Fibroblast of skin of back (primary cell): ENCODE measurements around the gene SULF2.

Experiments
- DNase-seq: peaks from one replicate; pipeline ENCODE4 v3.0.0-alpha.2; 2013

The SULF2 gene

GRCh38 chr20:47735412-47736400 is 49.6 kb downstream of the SULF2 start:
- no peak for DNase-seq

DNA sequence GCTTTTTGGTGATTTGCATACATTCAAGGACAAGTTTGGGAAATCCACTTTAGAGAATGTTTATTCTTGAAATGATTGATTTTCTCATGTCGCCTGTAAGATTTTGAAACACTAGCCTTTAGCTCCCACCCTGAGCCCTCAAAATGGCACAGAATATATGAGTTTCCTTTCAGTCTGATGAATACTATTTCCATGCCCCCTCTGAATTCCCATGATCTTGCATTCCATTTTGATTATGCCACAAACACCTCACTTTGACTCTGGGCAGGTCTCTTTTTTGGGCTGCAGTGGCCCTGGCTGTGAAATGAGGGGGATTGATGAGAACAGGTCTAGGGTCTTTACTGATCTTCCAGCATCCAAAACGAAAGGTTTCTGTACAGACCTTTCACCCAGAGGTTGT is 50.4 kb downstream of the SULF2 start:
- no peak for DNase-seq

- DNase-seq, result no peak
These were observed 51.4 kb downstream of the SULF2 start for GRCh38 chr20:47733892-47734291.

DNA sequence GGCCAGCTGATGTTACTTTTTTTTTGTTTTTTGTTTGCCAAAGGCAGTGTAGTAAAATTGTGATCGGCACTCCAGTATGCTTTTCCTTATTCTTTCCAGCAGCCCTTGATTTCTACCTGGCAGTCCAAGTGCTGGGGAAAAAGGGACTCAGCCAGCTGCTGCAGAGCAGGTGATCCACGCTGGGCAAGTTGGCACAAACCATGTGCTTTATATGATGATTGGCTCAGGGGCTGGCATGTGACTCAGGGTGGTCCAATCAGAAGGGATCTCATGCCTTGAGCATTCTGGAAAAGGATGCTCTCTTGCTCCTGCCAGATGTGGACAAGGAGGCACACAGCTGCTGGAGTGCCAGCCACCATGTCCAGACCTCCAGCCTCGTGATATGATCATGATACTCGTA is 54.5 kb downstream of the SULF2 start:
- DNase-seq, result no peak

DNA sequence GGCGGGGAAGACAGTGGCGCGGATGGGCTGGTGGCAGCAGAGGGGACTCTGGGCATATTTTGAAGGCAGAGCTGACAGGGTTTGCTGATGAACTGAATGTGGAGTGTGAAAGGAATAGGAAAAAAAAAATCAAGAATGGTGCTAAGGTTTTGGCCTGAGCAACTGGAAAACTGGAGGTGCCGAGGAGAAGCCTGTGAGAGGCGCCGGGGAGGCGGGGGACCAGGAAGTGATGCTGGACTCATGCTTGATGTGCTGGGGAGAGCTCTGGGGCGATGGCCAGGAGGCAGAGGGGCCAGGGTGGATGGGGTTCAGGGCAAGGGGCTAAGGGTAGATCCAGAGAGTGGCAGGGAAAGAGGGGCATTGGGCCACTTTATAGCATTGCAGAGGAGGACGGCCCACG is 55.8 kb downstream of the SULF2 start:
- no peak for DNase-seq

DNA sequence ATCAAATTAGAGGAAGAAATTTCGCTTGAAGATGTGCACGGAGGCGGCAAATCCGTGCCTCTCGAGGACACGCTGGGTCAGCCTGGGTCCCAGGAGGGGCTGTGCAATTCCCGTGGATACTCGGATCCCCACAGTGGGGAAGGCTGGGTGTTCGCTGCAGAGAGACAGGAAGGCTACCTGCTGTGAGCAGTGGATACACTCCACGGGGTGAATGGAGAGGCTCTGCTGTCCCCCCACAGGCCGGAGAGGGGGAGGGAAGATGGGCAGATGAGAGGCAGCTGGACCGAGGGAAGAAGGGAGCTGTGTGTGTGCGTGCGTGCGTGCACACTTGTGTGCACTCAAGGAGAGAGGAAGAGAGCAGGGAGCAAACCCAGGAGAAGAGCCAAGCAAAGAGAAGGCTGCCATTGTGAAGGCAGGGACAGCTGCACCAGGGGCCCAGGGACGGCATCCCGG is 57.3 kb downstream of the SULF2 start:
- no peak for DNase-seq

DNA sequence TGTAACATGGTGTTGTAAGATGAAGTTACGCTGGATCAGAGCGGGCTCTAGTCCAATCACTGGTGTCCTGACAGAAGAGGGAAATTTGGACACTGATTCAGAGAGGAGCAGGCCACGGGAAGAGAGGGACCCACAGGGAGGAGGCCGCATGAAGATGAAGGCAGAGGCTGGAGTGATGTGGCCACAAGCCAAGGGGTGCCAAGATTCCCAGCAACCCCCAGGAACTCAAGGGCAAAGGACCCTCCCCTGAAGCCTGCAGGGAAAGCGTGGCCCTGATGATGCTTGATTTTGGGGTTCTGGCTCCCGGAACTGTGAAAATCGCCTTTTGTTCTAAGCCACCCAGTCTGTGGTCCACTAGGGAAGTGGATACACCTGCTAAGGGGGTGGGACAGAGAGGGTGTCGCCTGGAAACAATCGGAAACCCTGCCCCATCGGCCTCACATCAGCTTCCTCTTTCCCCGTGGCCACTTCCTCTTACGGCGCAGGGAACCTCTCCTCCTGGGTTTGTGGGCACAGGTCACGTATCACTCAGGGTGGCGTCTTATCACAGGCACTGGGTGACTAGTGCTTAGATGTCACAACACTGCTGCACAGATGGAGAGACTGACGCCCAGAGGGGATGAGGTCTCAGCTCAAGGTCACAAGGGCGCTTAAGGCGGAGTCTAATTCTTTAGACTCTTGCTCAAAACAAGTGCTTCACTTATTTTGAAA is 58.0 kb downstream of the SULF2 start:
- no peak for DNase-seq

GRCh38 chr20:47726632-47727031 is 58.6 kb downstream of the SULF2 start:
- no peak for DNase-seq

DNA sequence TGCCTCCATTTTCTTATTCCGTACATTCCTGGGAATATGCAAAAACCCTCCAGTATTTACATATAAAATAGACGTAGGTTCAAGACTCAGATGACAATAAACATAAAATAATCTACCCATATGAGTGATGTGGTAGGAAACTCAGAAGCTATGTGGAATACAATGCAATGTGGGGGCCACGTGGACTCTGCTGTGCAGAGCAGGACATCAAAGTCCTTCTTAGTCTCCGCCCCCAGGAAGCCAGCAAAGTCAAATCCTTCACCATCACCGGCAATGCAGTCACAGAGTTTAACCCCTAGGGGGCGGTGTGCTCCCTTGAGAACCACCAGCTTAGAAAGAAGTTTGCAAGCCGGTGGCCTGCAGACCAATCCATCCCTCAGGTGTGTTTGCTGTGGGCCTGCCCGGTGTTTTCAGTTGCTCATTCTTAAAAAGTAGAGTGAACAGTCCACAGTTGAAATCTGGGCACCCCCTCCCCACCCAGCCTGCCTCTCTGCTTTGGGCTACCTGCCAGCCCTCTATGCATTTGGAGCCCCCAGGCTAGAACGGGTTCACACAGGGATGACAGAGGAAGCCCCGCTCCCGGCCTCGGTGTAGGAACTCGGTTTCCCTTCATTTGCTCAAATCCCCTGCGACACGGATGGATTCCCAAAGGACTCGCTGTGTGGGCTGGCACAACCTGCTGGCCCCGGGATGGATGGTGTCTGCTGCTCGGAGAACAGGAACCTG is 59.9 kb downstream of the SULF2 start:
- DNase-seq, result peak; percentile 78

DNA sequence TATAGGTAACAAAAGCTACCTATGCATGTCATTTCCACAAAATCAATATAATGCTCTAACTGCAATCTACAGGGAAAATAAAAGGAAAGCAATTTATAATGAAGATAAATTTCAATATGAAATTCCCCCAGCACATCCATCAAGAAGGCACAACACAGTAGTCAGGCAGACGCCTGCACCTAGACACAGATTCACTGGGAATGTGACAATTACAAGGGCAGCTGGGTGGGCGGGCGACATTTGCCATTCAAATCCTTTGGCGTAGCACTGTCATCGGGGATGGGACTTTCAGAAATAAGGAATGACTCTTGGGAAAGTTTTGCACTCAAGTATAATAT is 60.4 kb downstream of the SULF2 start:
- DNase-seq, result no peak

DNA sequence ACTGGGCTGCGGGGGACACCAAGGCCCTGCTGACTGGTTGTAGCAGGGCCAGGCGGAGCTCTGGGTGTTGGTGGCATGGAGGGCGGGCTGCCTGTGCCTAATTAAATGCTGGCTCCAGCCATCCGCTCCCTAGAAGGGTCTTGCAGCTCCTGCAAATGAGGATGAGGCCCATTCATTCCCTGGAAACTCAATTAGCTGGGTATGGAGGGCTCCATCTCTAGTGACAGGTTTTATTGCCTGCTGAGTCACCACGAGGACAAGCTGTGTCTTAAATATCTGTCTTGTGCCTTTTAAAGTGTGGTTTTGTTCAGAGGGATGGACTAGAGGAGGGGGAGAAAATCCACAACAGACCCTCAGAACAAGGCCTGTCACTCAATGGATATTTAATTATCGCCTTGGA is 60.9 kb downstream of the SULF2 start:
- DNase-seq, result no peak

DNA sequence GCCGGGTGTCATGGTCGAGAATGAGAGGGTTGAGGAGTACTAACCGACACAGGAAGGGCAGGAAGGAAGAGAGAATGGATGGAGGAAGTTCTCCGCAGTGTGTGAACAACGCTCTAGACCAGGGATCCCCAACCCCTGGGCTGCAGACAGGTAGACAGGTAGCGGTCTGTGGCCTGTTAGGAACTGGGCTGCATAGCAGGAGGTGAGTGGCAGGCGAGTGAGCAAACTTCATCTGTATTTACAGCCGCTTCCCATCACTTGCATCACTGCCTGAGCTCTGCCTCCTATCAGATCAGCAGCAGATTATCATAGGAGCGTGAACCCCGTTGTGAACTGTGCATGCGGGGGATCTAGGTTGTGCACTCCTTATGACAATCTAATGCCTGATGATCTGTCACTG is 62.0 kb downstream of the SULF2 start:
- no peak for DNase-seq

DNA sequence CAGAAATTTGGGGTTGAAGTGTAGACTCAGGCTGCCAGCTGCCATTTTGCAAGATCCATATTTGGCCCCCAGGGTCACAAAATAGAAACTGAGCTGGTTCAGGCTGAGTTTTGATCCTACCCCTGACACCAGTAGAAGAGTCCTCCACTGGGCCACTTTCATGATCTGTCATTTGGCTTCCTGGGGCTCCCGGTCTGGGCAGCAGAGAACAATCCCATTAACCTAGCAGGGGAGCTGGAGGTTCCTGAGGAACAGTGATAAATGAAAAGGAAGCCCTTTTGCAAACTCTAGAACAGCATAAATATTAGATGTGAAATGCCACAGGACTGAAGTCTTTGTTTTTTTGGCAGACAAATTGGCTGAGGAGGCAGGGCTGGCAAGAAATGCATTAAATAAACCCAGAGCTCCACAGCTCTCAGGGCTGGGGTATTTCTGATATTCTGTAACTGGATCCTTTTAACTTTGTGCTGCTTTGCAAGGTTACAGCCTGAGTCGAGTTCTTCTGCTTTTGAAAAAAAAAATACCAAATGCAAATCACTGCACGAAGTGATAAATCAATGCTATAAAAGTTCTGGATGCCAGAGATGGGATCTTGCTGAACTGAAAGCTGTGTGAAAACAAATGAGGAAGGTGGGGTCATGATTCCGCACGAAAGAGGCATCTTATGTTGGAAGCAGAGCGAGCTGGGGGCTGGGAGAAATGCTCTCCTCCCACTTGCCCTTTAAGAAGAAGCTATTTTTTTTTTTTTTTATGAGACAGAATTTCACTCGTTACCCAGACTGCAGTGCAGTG is 64.4 kb downstream of the SULF2 start:
- peak; percentile 30 for DNase-seq

DNA sequence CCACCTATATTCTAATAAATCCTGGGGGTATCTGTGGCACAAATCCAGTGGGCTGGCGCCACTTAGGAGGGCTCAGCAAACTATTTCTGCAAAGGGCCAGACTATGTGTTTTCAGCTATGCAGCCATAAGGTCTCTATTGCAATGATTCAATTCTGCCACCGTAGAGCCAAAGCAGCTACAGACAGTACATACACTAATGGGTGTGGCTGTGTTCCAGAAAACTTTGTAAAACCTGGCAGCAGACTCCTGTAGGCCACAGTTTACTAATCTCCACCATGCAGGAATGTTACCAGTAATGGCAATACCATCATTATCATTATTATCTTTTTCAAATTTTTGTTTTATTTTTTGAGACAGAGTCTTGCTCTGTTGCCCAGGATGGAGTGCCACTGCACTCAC is 65.7 kb downstream of the SULF2 start:
- no peak for DNase-seq

- DNase-seq, result no peak
These were observed 66.1 kb downstream of the SULF2 start for GRCh38 chr20:47719211-47719610.

GRCh38 chr20:47718398-47718797 is 66.9 kb downstream of the SULF2 start:
- DNase-seq, result no peak

DNA sequence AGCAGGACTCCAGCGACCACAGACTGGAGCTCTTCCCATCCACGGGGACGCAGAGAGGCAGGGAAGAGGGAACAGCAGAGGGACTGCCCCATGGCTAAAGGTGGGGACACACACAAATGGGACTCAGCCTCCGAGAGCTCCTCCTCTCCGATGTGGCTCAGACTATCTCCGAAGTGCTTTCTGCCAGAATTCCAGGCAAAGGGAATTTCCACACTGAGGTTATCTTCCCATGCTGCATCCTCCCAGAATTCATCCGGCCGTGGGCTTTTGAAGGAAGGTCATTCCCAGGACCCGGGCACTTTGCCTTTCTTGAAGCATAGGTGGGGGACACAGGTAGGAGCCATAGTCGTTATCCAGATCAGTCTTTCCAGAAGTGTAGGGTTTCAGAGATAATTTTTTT is 67.9 kb downstream of the SULF2 start:
- no peak for DNase-seq

- no peak for DNase-seq
These were observed 71.3 kb downstream of the SULF2 start for GRCh38 chr20:47713878-47714450.

GRCh38 chr20:47713163-47713562 is 72.1 kb downstream of the SULF2 start:
- DNase-seq, result no peak

GRCh38 chr20:47711046-47711752 is 74.1 kb downstream of the SULF2 start:
- no peak for DNase-seq

- no peak for DNase-seq
These were observed 74.6 kb downstream of the SULF2 start for GRCh38 chr20:47710665-47711045.
